HG02981 (cell line): ENCODE measurements around the gene IGSF11.
"Not testable (repeated sequence)": the region's sequence is repeated elsewhere in the genome, so short reads cannot be mapped to it uniquely, and the experiment has no call there.

ENCODE experiments used
- ATAC-seq: cut with Tn5 transposase; IDR thresholded peaks from one replicate; pipeline ENCODE4 v1.9.1; 2021; ENCODE audit warnings: mild to moderate bottlenecking, moderate library complexity; ENCODE audit not compliant: unreplicated experiment

IGSF11 gene

DNA sequence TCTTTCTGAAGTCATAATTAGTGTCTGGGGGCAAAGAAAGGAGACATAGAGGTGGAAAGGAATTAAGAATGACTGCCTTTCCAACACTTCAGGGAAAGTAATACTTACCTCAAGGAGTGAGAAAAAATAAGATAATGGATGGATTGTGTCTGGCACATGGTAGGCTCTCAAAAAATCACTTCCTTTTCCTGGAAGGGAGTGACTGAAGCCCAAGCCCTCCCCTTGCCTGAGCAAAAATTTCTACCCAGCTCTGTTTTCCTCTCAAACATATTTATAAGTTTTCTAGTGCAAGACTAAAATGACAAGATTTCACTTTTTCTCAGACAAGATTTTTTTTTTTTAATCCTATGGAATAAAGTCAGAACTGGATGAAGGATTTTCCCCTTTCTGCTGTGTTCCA lies 145.0 kb downstream of the IGSF11 start:
- no peak for ATAC-seq

DNA sequence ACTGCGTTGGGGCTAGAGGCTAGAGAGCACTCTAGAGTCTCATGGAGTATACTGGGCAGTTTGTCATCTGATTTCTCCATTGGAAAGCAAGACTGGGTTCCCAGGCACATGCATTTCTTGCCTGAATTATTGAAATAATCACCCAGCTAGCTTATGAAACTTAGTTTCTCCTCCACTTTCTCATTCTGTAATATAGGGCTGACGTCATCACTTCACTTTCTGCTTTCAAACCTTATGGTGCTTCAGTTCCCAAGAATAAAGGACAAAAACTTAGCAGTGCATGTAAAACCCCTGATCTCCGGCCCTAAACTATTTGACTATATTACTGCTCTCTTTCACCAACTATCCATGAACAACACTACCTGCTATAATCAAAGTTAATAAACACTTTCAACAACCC lies 147.9 kb downstream of the IGSF11 start:
- no peak for ATAC-seq

DNA sequence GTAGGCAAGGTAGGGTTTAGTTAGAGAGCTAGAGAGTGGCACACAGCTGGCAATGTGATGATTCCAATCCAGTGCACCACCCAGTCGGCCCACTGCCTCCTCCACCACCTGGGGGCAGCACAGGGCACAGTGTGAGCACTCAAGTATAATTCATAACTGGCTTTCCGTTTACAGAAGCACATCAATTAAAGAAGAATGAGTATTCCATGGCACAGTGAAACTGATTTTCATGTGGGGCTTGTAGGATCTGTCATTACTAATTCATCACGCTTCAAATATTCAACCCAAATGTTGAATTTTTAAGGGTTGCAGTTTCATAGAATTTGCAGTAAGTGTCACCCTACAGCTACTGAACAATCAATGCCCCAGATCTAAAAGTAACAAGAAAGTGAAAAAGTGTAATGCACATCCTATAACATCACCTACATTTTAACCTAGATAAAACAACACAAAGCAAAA lies 149.9 kb downstream of the IGSF11 start:
- peak; percentile 82 for ATAC-seq

DNA sequence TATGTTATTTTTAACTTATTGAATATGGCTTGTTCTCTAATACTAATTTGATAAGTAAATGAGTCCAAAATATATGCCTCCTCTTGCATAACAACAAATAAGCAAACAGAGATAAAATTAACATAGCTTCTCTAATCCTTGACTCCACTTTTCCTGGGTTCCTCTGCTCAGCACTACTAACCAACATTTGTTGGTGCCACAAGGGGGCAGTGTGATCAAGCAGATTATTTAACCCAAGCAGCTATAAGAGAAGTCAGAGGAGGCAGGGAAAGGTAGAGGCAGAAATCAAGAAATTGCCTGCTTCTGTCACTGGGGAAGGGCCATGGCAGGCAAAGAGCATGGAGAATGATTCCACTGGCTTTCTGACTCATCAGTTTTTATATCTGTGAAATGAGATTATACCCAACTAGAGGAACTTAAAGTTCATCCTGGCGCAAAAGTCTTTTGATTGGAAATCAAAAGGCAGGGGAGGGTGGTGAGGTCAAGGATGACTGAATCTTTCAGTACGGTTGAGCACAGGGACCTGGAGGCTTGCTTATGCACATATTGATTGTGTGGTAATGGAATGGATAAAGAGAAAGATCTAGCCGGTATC lies 152.2 kb downstream of the IGSF11 start:
- peak; percentile 69 for ATAC-seq

DNA sequence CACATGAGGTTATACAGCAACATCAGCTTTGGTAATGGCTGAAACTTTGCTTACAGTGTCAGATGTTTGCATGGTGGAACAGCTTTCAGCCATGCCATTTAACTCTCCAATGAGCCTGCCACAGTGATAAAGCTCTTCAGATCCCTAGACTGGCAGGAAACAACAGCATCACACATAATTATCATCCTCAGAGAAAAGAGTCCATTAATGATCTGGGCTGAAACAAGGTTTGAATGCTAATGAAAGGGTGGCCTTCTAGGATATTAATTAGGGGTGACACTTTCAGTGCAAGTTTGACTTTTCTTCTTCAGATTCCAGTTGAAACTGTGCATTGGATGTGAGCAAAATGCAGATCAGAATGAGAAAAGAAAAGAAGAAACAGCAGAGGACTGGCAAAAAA lies 166.6 kb downstream of the IGSF11 start:
- ATAC-seq = no peak

DNA sequence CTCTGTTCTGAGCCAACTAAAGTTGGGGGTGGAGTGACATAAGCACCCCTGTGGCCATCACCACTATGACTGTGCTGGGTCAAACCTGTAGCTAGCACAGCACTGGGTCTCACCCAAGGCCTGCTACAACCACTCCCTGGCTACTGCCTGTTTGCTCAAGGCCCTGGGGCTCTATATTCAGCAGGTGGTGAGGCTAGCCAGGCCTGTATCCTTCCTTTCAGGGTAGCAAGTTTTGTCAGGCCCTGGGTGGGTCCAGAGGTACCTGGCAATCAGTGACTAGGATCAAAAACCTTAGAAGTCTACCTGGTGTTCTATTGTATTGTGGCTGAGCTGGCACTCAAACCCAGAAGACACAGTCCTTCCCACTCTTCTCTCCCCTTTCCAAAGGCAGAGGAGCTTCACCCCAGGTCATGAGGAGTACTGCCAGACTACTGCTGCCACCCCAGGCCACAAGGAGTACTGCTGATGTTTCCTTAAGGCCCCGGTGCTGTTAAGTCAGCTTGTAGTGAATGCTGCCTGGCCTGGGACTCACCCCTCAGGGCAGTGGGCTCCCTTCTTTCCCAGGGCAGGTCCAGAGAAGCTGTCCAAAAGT lies 170.8 kb downstream of the IGSF11 start:
- peak; percentile 84 for ATAC-seq

DNA sequence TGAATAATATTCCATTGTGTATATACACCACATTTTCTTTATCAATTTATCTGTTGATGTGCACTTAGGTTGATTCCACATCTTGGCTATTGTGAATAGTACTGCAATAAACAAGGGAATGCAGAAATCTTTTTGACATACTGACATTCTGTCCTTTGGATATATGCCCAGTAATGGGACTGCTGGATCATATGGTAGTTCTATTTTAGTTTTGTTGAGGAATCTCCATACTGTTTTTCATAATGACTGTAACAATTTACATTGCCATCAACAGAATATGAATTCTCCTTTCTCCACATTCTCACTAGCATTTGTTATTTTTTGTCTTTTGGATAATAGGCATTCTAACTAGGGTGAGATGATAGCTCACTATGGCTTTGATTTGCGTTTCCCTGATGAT lies 174.7 kb downstream of the IGSF11 start:
- no peak for ATAC-seq

DNA sequence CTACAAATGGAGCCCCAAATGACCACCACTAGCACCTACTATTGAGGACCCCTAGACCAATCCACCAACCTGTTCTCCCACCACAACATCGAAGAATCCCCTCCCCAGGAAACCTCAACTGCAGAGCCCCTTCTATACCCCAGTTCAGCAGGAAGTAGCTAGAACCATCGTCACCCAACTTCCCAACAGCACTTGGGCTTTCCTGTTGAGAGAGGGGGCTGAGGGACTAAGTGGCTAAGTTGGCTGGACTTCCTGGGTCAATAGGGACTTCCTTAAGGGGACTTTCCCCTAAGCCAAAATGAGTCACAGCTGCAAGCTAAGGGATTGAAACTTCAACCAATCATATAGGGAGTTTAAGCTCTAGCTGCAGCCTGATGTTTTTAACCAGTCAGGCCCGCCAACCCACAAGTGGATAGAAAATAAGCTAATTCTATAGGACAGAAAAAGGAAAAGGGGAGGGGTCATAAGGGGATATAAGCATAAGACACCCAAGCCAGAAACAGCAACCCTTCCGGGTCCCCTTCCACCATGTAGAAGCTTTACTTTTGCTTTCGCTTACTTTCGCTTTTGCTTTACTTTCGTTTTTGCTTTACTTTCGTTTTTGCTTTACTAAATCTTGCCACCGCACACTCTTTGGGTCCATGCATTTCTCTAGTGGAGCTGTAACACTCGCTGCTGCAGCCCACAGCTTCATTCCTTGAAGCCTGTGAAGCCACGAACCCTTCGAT lies 183.0 kb downstream of the IGSF11 start:
- ATAC-seq = not testable (repeated sequence)

DNA sequence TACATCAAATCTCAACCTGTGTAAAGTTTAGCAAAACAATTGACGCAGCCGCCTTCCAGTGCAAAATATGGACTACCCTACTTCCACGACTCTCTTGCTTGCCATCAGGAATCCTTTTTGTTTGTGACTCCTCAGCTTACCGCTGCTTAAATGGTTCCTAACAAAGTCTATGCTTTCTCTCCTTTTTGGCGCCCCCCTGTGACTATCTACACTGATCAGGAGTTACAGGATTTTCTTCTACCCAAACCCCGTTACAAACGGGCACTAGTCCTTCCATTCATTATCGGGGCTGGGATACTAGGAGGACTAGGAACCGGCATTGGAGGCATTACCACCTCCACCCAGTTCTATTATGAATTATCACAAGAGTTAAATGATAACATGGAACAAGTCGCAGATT lies 184.0 kb downstream of the IGSF11 start:
- ATAC-seq = no peak
